Activated CD4-positive, alpha-beta T cell treated with anti-CD3 and anti-CD28 coated beads, Interleukin-2, amount 50 U/mL, for 4 hours (primary cell): ENCODE data around the gene NRBP1.
"Not testable (repeated sequence)": the region's sequence is repeated elsewhere in the genome, so short reads cannot be mapped to it uniquely, and the experiment has no call there.

Experiments
- DNase-seq, 2 experiments: peaks; one replicate each; pipeline ENCODE4 v3.0.0-alpha.2; 2020

NRBP1 gene

GRCh38 chr2:27422958-27423357 lies 5.5 kb upstream of the NRBP1 start:
- no peak for DNase-seq

- DNase-seq = not testable (repeated sequence)
These were observed 3.4 kb upstream of the NRBP1 start for GRCh38 chr2:27425039-27425438.

DNA sequence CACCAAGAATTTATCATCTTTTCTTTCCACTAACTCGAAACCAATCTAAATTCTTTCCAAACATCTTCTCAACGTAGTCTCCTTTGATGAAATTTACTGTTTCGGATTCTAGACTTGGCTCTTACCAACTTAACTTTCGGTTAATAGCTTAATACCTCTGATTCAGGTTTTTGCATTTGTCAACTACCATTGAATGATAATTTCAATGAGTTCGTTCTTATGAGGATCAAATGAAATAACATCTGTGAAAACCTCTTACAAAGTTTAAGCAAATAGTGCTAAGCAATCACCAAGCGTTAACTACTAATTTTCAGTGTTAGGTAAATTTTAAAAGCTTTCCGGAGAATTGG lies 593 bp upstream of the NRBP1 start:
- DNase-seq = no peak

DNA sequence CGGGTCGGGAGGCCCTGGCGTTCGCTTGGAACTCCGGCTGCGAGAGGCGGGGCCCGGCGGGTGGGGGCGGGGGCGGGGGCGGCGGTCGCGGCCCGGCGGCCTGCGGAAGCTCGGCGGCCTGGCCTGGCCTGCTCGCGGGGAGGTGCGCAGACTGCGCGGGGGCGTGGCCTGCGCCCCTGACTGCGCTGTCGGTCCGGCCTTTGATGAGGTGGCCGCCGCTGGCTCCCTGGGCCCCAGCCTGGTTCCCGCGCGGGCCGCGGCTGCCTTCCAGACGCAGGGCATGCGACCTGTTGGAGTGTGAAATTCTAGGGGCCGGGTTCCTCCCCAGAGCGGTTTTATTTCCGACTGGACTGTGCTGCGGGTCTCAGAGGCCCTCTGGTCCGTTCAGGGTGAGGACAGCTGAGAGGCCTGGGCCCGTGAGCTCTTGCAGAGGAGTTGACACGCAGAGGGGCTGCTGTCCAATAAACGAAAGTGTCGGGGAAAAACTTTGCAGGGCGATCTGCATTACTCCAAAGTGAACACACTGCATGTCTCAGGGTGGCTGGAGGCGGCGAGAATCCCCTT lies 629 bp downstream of the NRBP1 start:
- peak; percentile 27 to 39 for DNase-seq

GRCh38 chr2:27431395-27431794 lies 3.0 kb downstream of the NRBP1 start:
- DNase-seq = peak in 1 of 2 experiments; percentile 16

DNA sequence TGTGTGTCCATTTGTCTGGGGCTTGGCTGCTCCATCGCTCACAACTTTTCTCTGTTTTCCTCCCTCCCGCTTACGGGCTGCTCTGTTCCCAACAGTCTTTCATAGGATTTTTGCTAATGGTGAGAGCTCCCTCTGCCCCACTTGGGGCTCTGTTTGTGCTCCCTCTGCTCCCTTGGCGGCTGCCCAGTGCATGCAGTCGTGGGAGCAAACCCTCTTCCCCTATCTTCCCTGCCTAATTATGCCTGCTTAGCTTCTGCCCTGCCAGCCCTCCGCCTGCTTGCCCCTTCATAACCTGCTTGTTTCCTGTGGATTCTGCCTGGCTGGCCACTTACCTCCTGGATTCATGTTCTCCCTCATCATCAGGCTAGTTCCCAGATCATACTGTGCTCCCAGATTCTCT lies 7.2 kb downstream of the NRBP1 start:
- DNase-seq = no peak

GRCh38 chr2:27441226-27441926 lies 12.9 kb downstream of the NRBP1 start:
- no peak for DNase-seq

DNA sequence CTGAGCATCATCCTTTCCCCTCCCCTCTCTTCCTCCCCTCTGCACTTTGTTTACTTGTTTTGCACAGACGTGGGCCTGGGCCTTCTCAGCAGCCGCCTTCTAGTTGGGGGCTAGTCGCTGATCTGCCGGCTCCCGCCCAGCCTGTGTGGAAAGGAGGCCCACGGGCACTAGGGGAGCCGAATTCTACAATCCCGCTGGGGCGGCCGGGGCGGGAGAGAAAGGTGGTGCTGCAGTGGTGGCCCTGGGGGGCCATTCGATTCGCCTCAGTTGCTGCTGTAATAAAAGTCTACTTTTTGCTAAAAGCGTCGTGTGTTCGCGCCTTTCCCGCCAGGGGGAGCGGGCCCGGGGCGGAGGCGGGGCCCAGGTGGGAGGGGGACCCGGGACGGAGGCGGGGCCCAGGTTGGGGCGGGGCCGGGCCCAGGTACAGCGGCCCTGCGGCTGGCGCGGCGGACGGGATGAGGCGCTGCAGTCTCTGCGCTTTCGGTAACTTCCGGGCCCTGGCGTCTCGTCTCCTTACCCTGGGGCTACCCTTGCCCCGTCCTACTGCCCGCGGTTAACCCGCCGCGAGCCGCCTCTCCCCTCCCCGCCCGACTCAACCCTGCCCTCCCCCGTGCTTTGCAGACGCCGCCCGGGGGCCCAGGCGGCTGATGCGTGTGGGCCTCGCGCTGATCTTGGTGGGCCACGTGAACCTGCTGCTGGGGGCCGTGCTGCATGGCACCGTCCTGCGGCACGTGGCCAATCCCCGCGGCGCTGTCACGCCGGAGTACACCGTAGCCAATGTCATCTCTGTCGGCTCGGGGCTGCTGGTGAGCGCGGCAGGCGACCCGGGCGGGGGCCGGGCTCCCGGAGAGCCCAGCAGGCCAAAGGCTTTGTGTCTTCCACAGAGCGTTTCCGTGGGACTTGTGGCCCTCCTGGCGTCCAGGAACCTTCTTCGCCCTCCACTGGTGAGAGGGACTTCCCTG lies 13.8 kb downstream of the NRBP1 start, which contains the start of gene KRTCAP3:
KRTCAP3 (plus strand) TSS at position 424 of the 962 bp plus-strand sequence; CDS start at position 456, 32 bp downstream.
- DNase-seq = peak; percentile 41 to 49

GRCh38 chr2:27442920-27443282 lies 14.5 kb downstream of the NRBP1 start:
- no peak for DNase-seq

- DNase-seq = no peak
These were observed 16.7 kb downstream of the NRBP1 start for GRCh38 chr2:27445155-27445554.

GRCh38 chr2:27445615-27446014 lies 17.2 kb downstream of the NRBP1 start:
- no peak for DNase-seq

- DNase-seq = no peak
These were observed 17.6 kb downstream of the NRBP1 start for GRCh38 chr2:27446057-27446456.

GRCh38 chr2:27448381-27448780 lies 19.9 kb downstream of the NRBP1 start:
- DNase-seq = no peak

DNA sequence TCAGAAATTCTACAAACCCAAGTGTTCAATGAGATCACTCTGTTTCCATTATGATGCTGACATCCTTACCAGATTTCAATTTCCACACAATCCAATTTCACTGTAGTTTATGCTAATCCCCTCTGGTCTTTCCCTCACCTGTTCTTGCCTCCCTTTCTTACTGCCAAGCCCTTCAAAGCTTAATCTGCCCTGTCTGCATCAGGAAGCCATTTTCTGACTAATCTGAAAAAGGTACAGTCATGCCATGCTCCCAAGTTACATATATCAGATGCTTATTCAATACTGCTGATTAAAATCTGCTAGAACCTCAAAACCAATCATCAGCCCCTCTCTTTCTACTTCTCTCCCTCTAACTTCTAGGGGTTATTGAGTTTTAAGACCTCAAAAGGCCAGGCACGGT lies 22.7 kb downstream of the NRBP1 start:
- no peak for DNase-seq

DNA sequence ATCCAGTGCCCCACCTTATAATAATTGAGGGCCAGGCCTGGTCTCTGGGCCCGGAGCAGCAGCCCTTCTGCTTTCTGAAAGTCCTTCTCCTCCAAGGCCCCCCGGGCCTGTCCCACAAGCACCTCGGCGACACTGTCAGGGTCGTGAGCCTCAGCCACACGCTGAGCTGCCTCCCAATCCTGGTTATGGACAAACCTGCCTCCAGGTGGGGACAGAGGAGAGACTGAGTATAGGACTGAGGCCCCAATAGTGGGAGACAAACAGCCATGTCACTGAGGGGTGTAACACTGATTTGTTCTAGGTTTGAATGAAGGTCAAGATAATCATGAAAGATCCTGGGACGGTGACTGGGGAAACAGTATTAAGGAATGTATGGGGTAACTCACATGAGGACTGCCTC lies 25.5 kb downstream of the NRBP1 start:
- DNase-seq = no peak

GRCh38 chr2:27461118-27461517 lies 32.7 kb downstream of the NRBP1 start:
- DNase-seq = no peak

GRCh38 chr2:27464443-27464842 lies 36.0 kb downstream of the NRBP1 start:
- DNase-seq = no peak

DNA sequence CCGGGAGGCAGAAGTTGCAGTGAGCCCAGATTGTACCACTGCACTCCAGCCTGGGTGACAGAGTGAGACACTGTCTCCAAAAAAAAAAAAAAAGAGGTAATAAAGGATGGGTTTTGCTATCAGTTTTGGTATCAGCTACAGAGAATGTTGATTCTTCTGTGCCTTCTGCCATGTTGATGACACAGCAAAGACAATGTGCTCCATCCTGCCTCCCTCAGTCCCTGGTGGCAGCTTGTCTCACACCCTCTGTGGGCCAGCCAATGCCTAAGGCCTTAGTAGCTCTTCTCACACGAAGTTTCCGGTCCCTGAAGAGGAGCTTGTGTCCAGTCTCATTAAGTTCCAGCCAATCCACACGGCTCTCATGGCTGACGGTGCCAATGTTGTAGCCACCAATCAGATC lies 43.5 kb downstream of the NRBP1 start:
- no peak for DNase-seq

DNA sequence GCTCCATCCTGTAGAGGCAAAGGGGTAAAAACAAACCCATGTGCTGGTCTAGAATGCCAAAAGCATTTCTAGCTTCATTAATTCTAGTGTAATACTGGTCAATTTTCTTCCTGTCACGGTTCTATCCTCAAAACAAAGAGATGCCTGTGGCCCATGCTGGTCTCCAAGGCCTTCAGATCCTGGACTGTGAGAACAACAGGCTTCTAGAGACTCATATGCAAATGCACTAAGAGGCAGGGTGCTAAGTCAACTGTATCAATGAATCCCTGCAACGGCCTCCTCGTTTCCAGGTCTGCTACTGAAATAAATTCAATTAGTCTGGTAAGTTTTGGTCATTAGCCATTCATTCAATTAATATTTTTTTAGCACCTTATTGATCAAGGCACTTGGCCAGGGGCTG lies 57.1 kb downstream of the NRBP1 start:
- DNase-seq = no peak

DNA sequence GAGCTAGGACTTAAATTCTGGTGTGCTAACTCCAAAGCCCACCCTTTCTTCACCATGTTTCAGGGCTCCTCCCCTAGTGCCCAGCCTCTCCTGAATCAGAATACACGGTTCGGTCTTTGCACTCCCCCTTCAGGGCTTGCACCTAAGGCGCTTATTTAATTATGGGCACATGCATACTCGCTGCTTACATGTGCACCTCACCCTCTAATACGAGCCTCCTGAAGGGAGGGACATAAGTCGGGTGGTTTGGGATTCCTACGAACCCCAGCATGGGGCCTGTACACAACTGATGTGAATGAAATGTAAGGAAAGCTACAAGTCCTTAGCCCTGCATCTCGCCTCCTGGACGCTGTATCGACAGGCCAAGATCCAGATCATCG lies 60.7 kb downstream of the NRBP1 start:
- DNase-seq = no peak

DNA sequence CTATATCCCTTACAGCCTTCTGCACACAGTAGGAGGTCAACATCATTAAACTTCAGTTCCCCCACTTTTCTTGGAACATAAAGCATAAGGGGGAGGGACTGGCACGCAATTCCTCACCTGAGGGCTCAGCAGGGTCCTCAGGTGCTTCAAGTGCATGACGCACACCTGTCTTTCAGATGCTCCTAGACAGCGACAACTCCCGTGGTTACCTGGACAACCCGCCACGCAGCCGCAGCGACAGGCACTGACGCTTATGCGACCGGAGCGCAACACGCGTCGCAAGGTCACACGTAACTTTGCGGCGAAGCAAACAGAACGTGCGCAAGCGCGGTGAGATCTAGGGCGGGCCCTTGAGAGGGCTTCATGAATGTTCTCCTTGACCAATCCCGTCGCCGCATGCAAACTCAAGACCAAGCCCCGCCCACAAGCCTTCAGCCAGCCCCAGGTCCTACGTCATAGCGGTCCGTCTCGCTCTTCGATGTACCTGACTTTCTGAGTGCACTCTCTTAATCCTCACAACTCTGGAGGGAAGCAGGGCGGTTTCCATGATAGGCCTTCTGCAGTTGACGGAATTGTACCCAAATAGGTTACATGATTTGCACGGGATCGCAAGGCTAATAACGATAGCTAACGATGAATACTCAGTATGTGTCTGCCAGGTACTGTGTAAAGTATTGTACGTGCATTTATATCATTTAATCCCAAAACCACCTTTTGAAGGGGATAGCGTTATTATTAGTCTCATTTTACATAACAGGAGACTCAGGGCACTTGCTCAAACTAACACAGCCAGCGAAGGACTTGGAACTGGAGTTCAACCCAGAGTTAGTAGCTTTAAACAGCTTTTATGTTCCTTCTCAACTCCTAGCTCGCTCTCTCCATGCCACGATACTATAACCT lies 61.3 kb downstream of the NRBP1 start, which contains the start of gene IFT172:
IFT172 (minus strand) TSS at position 246 of the 900 bp plus-strand sequence; CDS start at position 156, 90 bp downstream.
- DNase-seq = peak; percentile 99
